A673 (cell line): Measurements from ENCODE around the gene QPCTL.

ENCODE experiments used
- EZH2 ChIP-seq: fragments of 200-600 bp; sonication (generic); IDR thresholded peaks from 2 replicates; pipeline ENCODE4 v1.6.1; 2017; ENCODE audit warnings: borderline replicate concordance, low read depth, mild to moderate bottlenecking, mixed read lengths, antibody characterized with exemption, low read length; ENCODE audit not compliant: poor library complexity, severe bottlenecking
- TF ChIP-seq, protein P1 (sequence below): fragments of 300-800, 200-600 bp; sonication (generic); conservative IDR thresholded peaks from 2 replicates; pipeline ENCODE4 v1.5.1; 2017; ENCODE audit warnings: low read depth, mild to moderate bottlenecking, antibody characterized with exemption, low read length, moderate library complexity, mixed read lengths

DNA sequence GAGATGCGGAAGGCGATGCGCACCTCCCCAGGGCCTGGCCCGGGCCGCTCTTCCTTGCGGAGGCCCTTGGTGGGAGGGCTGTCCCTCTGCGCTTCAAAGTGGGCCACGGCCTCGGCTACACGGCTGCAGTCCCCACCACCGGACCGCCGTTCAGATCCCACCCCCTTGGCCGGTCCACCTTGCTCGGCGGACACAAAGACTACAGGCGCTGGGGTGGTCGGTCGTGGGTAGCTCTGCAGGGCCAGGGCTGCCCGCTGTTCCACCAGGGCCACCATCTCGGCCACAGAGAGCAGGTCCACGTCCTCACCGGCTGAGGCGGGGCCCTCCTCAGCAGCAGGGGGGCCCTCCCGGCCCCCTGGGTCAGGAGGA lies 20.2 kb downstream of the QPCTL start:
- TF ChIP-seq, protein P1, sequence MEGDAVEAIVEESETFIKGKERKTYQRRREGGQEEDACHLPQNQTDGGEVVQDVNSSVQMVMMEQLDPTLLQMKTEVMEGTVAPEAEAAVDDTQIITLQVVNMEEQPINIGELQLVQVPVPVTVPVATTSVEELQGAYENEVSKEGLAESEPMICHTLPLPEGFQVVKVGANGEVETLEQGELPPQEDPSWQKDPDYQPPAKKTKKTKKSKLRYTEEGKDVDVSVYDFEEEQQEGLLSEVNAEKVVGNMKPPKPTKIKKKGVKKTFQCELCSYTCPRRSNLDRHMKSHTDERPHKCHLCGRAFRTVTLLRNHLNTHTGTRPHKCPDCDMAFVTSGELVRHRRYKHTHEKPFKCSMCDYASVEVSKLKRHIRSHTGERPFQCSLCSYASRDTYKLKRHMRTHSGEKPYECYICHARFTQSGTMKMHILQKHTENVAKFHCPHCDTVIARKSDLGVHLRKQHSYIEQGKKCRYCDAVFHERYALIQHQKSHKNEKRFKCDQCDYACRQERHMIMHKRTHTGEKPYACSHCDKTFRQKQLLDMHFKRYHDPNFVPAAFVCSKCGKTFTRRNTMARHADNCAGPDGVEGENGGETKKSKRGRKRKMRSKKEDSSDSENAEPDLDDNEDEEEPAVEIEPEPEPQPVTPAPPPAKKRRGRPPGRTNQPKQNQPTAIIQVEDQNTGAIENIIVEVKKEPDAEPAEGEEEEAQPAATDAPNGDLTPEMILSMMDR, result no peak
- TF ChIP-seq EZH2, result no peak
